Measurements from ENCODE around the gene CCNA2. TPM values are rescaled to one million over a fixed set of nuclear protein-coding genes. Genes with fewer than 3 reads are reported as not detected.
A peak's percentile ranks its signal among the peaks of the same experiment; 100 is the strongest.

The CCNA2 gene
- total RNA-seq, 2 donors from 2014 or later = 3.5 to 4.1 TPM

- no peak for DNase-seq (ENCODE audit: low spot score)
- WGBS = 82% methylated on average over 2 of the region's 2 CpGs
- intact Hi-C loops (cut with DNase I) = no loop called here
- H3K4me1 ChIP-seq (replicated peaks) = no peaks in the 10 kb centered on the region
- H3K4me3 ChIP-seq = no peak overlapping the region
- no peaks in the 10 kb centered on the region for H3K27me3 ChIP-seq (replicated peaks; ENCODE audit: insufficient read depth)
- H3K36me3 ChIP-seq = no peaks in the 10 kb centered on the region
- no peak for TF ChIP-seq CTCF (IDR thresholded peaks at IDR 0.05)
- TF ChIP-seq POLR2A (IDR thresholded peaks at IDR 0.05) = no peak
- TF ChIP-seq POLR2AphosphoS5 (IDR thresholded peaks at IDR 0.05) = no peak
- H3K27ac ChIP-seq = no peak overlapping the region
- H3K9me3 ChIP-seq = no peaks in the 10 kb centered on the region
Observed at GRCh38 chr4:121814756-121815155, 8.9 kb downstream of the CCNA2 start.

- Histone ChIP-seq H3K4me1 (replicated peaks) (no peaks in the 10 kb centered on the region), H3K27me3 (replicated peaks; ENCODE audit: insufficient read depth) (no peaks in the 10 kb centered on the region), H3K36me3 (no peaks in the 10 kb centered on the region), H3K9me3 (no peaks in the 10 kb centered on the region), H3K27ac (no peak overlapping the region), H3K4me3 (no peak overlapping the region)
- TF ChIP-seq POLR2A (IDR thresholded peaks at IDR 0.05) = no peak
- no peak for TF ChIP-seq POLR2AphosphoS5 (IDR thresholded peaks at IDR 0.05)
- no peak for TF ChIP-seq CTCF (IDR thresholded peaks at IDR 0.05)
- intact Hi-C loops (cut with DNase I) = no loop called here
- DNase-seq (ENCODE audit: low spot score) = no peak
Observed at GRCh38 chr4:121811122-121811521, 12.6 kb downstream of the CCNA2 start.

GRCh38 chr4:121806411-121806810 lies 17.3 kb downstream of the CCNA2 start:
- intact Hi-C loops (cut with DNase I) = no loop called here
- H3K36me3 ChIP-seq = no peaks in the 10 kb centered on the region
- H3K4me1 ChIP-seq (replicated peaks) = no peaks in the 10 kb centered on the region
- 86% methylated on average over 4 of the region's 4 CpGs for WGBS
- no peak overlapping the region for H3K4me3 ChIP-seq
- H3K9me3 ChIP-seq = no peaks in the 10 kb centered on the region
- no peak for DNase-seq (ENCODE audit: low spot score)
- TF ChIP-seq POLR2A (IDR thresholded peaks at IDR 0.05) (no peak), CTCF (IDR thresholded peaks at IDR 0.05) (no peak), POLR2AphosphoS5 (IDR thresholded peaks at IDR 0.05) (no peak)
- H3K27ac ChIP-seq = no peak overlapping the region
- no peaks in the 10 kb centered on the region for H3K27me3 ChIP-seq (replicated peaks; ENCODE audit: insufficient read depth)

- no peak for TF ChIP-seq CTCF (IDR thresholded peaks at IDR 0.05)
- no peak for TF ChIP-seq POLR2A (IDR thresholded peaks at IDR 0.05)
- TF ChIP-seq POLR2AphosphoS5 (IDR thresholded peaks at IDR 0.05) = no peak
- H3K4me3 ChIP-seq = peak overlapping the region; percentile 68 to 77
- H3K9me3 ChIP-seq = no peaks in the 10 kb centered on the region
- intact Hi-C loops (cut with DNase I) = no loop called here
- no peaks in the 10 kb centered on the region for H3K27me3 ChIP-seq (replicated peaks; ENCODE audit: insufficient read depth)
- H3K27ac ChIP-seq = peak overlapping the region; percentile 78 to 81
- WGBS = 21% methylated on average over 4 of the region's 4 CpGs
- DNase-seq (ENCODE audit: low spot score) = no peak
- H3K36me3 ChIP-seq = no peaks in the 10 kb centered on the region
- no peaks in the 10 kb centered on the region for H3K4me1 ChIP-seq (replicated peaks)
Observed at GRCh38 chr4:121801715-121802075, 22.0 kb downstream of the CCNA2 start.

GRCh38 chr4:121800961-121801714 lies 22.5 kb downstream of the CCNA2 start, which contains the start of gene EXOSC9:
TSS of gene EXOSC9 (plus strand) at chr4:121801323. CDS start at chr4:121801425, 102 bp downstream.
- DNase-seq (ENCODE audit: low spot score) = peak; percentile 85
- no peaks in the 10 kb centered on the region for H3K36me3 ChIP-seq
- H3K27me3 ChIP-seq (replicated peaks; ENCODE audit: insufficient read depth) = no peaks in the 10 kb centered on the region
- peak; percentile 99 for TF ChIP-seq POLR2AphosphoS5 (IDR thresholded peaks at IDR 0.05)
- TF ChIP-seq CTCF (IDR thresholded peaks at IDR 0.05) = no peak
- peak; percentile 72 for TF ChIP-seq POLR2A (IDR thresholded peaks at IDR 0.05)
- WGBS = under 1% methylated on average over 48 of the region's 48 CpGs
- H3K4me1 ChIP-seq (replicated peaks) = no peaks in the 10 kb centered on the region
- intact Hi-C loops (cut with DNase I) = no loop called here
- H3K27ac ChIP-seq = peak within 1 kb of the TSS; percentile 78 to 81
- no peaks in the 10 kb centered on the region for H3K9me3 ChIP-seq
- H3K4me3 ChIP-seq = peak within 1 kb of the TSS; percentile 68 to 77

Data from prostate gland (tissue), 2 donors.